ENCODE data around the gene STON1.
"Not testable (repeated sequence)": the region's sequence is repeated elsewhere in the genome, so short reads cannot be mapped to it uniquely, and the experiment has no call there.

STON1 gene

GRCh38 chr2:48527226-48527885, 2.6 kb upstream of the STON1 start:
- no peak for DNase-seq (ENCODE audit: low spot score)

GRCh38 chr2:48528431-48528830, 1.5 kb upstream of the STON1 start:
- no peak for DNase-seq (ENCODE audit: low spot score)

- no peak for DNase-seq (ENCODE audit: low spot score)
These were observed 760 bp upstream of the STON1 start for GRCh38 chr2:48529194-48529593.

GRCh38 chr2:48529676-48530032, 300 bp upstream of the STON1 start:
- no peak for DNase-seq (ENCODE audit: low spot score)

GRCh38 chr2:48531141-48531648, 1.2 kb downstream of the STON1 start:
- DNase-seq (ENCODE audit: low spot score), result peak; percentile 74

- DNase-seq (ENCODE audit: low spot score), result no peak
These were observed 2.2 kb downstream of the STON1 start for GRCh38 chr2:48532174-48532573.

GRCh38 chr2:48532824-48533223, 2.9 kb downstream of the STON1 start:
- DNase-seq (ENCODE audit: low spot score), result no peak

- DNase-seq (ENCODE audit: low spot score), result no peak
These were observed 4.8 kb downstream of the STON1 start for GRCh38 chr2:48534781-48535180.

- DNase-seq (ENCODE audit: low spot score), result no peak
These were observed 10.4 kb downstream of the STON1 start for GRCh38 chr2:48540237-48540935.

GRCh38 chr2:48541666-48542389, 11.9 kb downstream of the STON1 start:
- no peak for DNase-seq (ENCODE audit: low spot score)

- no peak for DNase-seq (ENCODE audit: low spot score)
These were observed 13.9 kb downstream of the STON1 start for GRCh38 chr2:48543895-48544294.

- DNase-seq (ENCODE audit: low spot score), result no peak
These were observed 15.3 kb downstream of the STON1 start for GRCh38 chr2:48545244-48545643.

GRCh38 chr2:48548840-48549239, 18.9 kb downstream of the STON1 start:
- no peak for DNase-seq (ENCODE audit: low spot score)

GRCh38 chr2:48549972-48550371, 20.0 kb downstream of the STON1 start:
- DNase-seq (ENCODE audit: low spot score), result no peak

GRCh38 chr2:48551548-48551947, 21.6 kb downstream of the STON1 start:
- DNase-seq (ENCODE audit: low spot score), result no peak

GRCh38 chr2:48555071-48555470, 25.1 kb downstream of the STON1 start:
- not testable (repeated sequence) for DNase-seq (ENCODE audit: low spot score)

GRCh38 chr2:48558456-48558855, 28.5 kb downstream of the STON1 start:
- DNase-seq (ENCODE audit: low spot score), result no peak

- DNase-seq (ENCODE audit: low spot score), result no peak
These were observed 30.7 kb downstream of the STON1 start for GRCh38 chr2:48560546-48561209.

GRCh38 chr2:48562281-48562680, 32.3 kb downstream of the STON1 start:
- no peak for DNase-seq (ENCODE audit: low spot score)

- no peak for DNase-seq (ENCODE audit: low spot score)
These were observed 36.8 kb downstream of the STON1 start for GRCh38 chr2:48566592-48567310.

GRCh38 chr2:48567671-48568070, 37.7 kb downstream of the STON1 start:
- no peak for DNase-seq (ENCODE audit: low spot score)

- DNase-seq (ENCODE audit: low spot score), result no peak
These were observed 38.6 kb downstream of the STON1 start for GRCh38 chr2:48568547-48568946.
